VCaP (cell line): ENCODE data around the gene RYR2.

Experiments
- H3K27ac ChIP-seq: fragments of 450-650 bp; 2 replicates; pipeline ENCODE4 v1.5.1; 2017
- TF ChIP-seq, protein P1 (sequence below): fragments of 450-650 bp; conservative IDR thresholded peaks from 2 replicates; pipeline ENCODE4 v1.5.1; 2017; ENCODE audit warnings: mild to moderate bottlenecking, moderate library complexity

The RYR2 gene

DNA sequence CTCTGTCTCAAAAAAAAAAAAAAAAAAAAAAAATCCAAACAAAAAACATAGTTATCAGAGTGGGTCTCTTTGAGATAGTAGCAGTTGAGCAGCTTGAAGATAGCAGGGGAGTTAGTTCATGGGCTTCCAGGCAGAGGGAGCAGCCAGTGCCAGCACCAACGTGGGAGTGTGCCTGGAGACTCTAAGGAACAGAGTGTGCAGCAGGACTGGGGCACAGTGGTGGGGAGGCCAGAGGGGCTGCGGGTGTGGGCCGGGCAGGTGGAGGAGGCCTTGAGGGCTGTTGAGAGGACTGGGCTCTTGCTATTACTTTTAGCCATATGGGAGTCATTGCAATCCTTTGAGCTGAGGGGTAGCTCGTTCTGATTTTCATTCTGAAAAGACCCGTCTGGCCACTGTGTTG lies 63.8 kb downstream of the RYR2 start:
- TF ChIP-seq, protein P1, sequence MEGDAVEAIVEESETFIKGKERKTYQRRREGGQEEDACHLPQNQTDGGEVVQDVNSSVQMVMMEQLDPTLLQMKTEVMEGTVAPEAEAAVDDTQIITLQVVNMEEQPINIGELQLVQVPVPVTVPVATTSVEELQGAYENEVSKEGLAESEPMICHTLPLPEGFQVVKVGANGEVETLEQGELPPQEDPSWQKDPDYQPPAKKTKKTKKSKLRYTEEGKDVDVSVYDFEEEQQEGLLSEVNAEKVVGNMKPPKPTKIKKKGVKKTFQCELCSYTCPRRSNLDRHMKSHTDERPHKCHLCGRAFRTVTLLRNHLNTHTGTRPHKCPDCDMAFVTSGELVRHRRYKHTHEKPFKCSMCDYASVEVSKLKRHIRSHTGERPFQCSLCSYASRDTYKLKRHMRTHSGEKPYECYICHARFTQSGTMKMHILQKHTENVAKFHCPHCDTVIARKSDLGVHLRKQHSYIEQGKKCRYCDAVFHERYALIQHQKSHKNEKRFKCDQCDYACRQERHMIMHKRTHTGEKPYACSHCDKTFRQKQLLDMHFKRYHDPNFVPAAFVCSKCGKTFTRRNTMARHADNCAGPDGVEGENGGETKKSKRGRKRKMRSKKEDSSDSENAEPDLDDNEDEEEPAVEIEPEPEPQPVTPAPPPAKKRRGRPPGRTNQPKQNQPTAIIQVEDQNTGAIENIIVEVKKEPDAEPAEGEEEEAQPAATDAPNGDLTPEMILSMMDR: no peak
- no peak overlapping the region for H3K27ac ChIP-seq

DNA sequence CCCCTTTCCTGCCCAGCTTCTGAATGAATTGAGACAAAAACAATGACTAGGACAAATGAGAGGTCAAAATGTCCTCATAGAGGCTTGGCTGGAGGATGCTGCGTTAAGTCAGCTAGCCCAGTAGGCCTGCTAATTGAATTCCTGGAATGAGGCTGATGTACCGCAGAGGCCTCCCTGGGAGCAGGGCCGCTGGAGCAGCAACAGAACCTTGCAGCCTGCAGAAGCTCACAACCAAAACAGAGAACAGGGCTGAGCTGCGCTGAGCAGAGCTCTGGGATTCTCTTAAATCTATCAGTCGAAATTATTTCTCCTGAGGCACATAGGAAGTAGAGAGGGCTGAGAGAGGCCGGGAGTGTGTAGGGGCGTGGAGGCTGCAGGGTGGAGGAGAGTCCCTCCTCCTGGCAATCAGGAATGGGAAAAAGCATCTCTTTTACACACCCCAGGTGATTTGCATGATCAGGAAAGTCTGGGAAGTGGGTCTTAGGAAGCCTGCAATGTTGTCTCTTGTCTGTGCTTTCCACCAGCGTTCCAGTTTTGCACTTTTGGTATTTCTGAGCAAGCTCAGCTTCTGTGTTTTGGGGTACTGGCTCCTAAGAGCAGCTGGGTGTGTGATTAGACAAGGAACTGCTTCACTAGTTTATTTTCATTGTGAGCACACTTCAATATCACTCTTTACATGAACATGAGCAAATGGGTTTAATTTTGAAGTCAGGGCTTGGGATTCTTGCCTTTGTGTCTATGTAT lies 66.5 kb downstream of the RYR2 start:
- H3K27ac ChIP-seq: no peak overlapping the region

DNA sequence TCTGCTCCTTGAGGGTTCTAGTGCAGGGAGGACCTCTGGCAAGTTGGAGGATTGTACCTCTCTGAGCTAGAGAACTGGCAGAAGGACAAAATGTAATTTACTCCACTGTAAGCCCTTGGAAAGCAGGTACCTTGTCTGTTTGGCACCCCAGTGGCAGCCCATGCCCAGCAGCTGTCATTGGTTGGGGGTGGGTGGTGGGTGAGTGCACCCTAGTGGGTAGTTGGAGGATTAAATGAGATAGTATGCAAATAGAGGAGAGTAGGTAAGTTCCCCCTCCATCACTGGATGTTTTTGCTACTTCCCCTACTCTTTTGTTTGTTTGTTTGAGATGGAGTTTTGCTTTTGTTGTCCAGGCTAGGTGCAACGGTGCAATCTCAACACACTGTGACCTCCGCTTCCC lies 69.8 kb downstream of the RYR2 start:
- TF ChIP-seq, protein P1: no peak
- H3K27ac ChIP-seq: no peak overlapping the region

More for the DNA sequence above, 66.5 kb downstream of the RYR2 start:
- TF ChIP-seq, protein P1: no peak

DNA sequence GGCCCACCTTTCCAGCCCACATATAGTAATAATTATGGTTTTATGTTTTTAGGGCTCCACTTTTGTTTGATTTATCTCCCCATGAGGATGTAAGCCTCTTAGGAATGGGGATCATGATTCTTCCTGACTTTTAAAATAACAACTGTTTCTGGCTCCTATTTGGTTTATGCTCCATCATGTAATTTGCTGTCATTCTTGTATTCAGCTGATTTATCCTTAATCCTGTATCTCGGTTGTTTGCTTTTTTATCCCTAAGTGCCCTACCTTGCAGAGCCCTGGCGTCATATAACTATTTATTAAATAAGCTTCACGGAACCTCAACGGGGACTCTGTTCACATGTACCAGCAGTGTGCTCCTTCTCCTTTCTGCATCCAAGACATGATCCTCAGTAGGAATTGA lies 70.7 kb downstream of the RYR2 start:
- H3K27ac ChIP-seq: no peak overlapping the region
- TF ChIP-seq, protein P1: no peak

DNA sequence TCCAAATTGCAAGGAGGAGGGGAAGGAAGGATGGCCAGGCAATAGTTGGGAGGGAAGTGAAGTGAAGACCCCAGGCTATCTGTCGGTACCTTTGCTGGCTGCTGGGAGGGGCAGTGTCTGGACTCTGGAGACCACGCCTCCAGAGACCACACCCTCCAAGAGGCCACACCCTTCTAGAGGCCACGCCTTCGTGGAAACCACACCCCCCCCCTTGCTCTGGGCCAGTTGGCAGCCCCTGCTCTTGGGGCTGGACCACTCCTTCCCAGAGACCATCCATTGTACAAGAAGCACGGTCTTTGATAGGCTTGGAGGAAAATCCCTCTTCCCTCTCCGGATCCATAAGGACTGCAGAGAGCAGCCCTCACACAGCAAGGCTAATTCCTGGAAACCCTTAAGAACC lies 73.1 kb downstream of the RYR2 start:
- no peak overlapping the region for H3K27ac ChIP-seq
- TF ChIP-seq, protein P1: no peak

DNA sequence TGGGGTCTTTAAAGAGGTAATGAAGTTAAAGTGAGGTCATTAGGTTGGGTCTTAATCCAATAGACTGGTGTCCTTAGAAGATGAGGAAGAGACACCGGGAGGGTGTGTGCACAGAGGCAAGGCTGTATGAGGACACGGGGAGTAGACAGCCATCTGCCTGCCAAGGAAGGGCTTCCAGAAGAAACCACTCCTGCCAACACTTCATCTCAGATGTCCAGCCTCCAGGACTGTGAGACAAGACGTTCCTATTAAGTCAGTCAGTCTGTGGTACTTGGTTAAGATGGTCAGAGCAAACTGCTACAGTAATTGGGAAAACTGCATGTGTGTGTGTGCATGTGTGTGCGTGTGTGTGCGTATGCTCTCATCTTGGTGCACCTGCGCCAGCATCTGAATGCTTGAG lies 77.1 kb downstream of the RYR2 start:
- H3K27ac ChIP-seq: no peak overlapping the region
- TF ChIP-seq, protein P1: no peak

DNA sequence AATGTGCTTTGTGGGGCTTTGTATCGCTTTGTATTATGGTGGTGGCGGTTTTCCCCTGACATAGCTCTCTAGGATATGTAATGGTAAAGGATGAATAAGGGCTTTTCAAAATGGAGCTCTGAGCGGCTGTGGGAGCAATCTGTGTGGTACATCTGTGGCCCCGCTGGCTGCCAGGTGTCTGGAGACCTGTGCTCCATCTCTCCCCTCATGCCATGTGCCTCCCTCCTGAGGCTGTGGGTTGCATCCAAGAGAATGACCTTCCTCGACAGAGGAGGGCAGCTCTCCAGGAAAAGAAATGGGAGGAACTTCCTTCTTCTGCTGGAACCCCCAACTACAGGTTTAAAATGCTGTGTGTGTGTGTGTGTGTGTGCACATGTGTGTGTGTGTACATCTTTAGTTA lies 78.7 kb downstream of the RYR2 start:
- TF ChIP-seq, protein P1: no peak
- no peak overlapping the region for H3K27ac ChIP-seq
